Mucosa of descending colon (tissue), 3 donors: ENCODE results near the gene SYNJ2. TPM values are rescaled to one million over a fixed set of nuclear protein-coding genes. Genes with fewer than 3 reads are reported as not detected.

ENCODE experiments used
- ATAC-seq: fragments of 200-7000 bp; cut with Tn5 transposase; one replicate; pipeline ENCODE4 v1.9.1; 2020; ENCODE audit warnings: mild to moderate bottlenecking, moderate library complexity
- DNase-seq, 3 donors: peaks; one replicate each; pipeline ENCODE4 v3.0.0-alpha.2; 2020
- H3K36me3 ChIP-seq: fragments of 200-600 bp; one replicate; pipeline ENCODE4 v1.8.0; 2021; ENCODE audit warnings: low read depth, mild to moderate bottlenecking
- H3K4me1 ChIP-seq: fragments of 200-600 bp; one replicate; pipeline ENCODE4 v1.8.0; 2021; ENCODE audit warnings: low read depth, mild to moderate bottlenecking
- H3K4me3 ChIP-seq: fragments of 200-600 bp; one replicate; pipeline ENCODE4 v1.8.0; 2021; ENCODE audit warnings: mild to moderate bottlenecking
- H3K9me3 ChIP-seq: fragments of 200-600 bp; one replicate; pipeline ENCODE4 v1.8.0; 2021; ENCODE audit warnings: mild to moderate bottlenecking
- CTCF ChIP-seq: fragments of 200-600 bp; IDR thresholded peaks from one replicate; pipeline ENCODE4 v1.8.0; 2022; ENCODE audit warnings: antibody characterized with exemption, mild to moderate bottlenecking
- intact Hi-C, 2 donors: fragments of 100-400 bp; cut with DNase I in 1 of 2; cut with micrococcal nuclease in 1 of 2; formaldehyde crosslinking; loops; one replicate each; pipeline versions ENCODE4 v1.11.0 to v1.11.1; 2022; cut with DNase I, micrococcal nuclease
- total RNA-seq, 3 donors: library from RNA; stranded (reverse); fragmentation: NEBNext Ultra II Directional in 2 of 3; extraction: Animal tissue kit (Norgen Biotek cat#: 25700) in 2 of 3; gene quantifications; one replicate each; pipeline versions ENCODE4 v1.2.1 to v1.2.4, GENCODE V29; 2021 to 2023
- donor health status: DM: no; HTN: no; CAD: no; lungs with moderate emphysema.
- donor health status: DM: no; HTN: no; CAD: no.
- donor health status: DM: no; HTN: yes; CAD: no.

SYNJ2 gene
- total RNA-seq, 3 donors from 2014 or later: 28.3 to 45.9 (median 39.6) TPM

GRCh38 chr6:158028876-158029275 lies 47.2 kb downstream of the SYNJ2 start:
- DNase-seq (peak in 2 of 3 donors; percentile 17 to 36), ATAC-seq (no peak)
- Histone ChIP-seq H3K4me1 (peaks cover 32% of the 10 kb centered on the region), H3K36me3 (no peaks in the 10 kb centered on the region), H3K9me3 (no peaks in the 10 kb centered on the region), H3K4me3 (no peak overlapping the region)
- intact Hi-C loops: no loop called here
- no peak for TF ChIP-seq CTCF

- Histone ChIP-seq H3K4me1 (peaks cover 33% of the 10 kb centered on the region), H3K9me3 (no peaks in the 10 kb centered on the region), H3K36me3 (no peaks in the 10 kb centered on the region), H3K4me3 (no peak overlapping the region)
- TF ChIP-seq CTCF: no peak
- no peak for DNase-seq
- no peak for ATAC-seq
- intact Hi-C loops: no loop called here
Measured at GRCh38 chr6:158029668-158030230, 48.1 kb downstream of the SYNJ2 start.

GRCh38 chr6:158030380-158031300 lies 49.0 kb downstream of the SYNJ2 start:
- Histone ChIP-seq H3K4me3 (no peak overlapping the region), H3K4me1 (peaks cover 38% of the 10 kb centered on the region), H3K36me3 (no peaks in the 10 kb centered on the region), H3K9me3 (no peaks in the 10 kb centered on the region)
- intact Hi-C loops: no loop called here
- no peak for ATAC-seq
- peak in 1 of 3 donors; percentile 17 for DNase-seq
- no peak for TF ChIP-seq CTCF

- intact Hi-C loops: no loop called here
- TF ChIP-seq CTCF: no peak
- Histone ChIP-seq H3K36me3 (no peaks in the 10 kb centered on the region), H3K9me3 (no peaks in the 10 kb centered on the region), H3K4me1 (peaks cover 30% of the 10 kb centered on the region), H3K4me3 (no peak overlapping the region)
- peak; percentile 28 for ATAC-seq
- peak in 2 of 3 donors; percentile 46 to 77 for DNase-seq
Measured at GRCh38 chr6:158031381-158032353, 50.0 kb downstream of the SYNJ2 start.

- peaks cover 25% of the 10 kb centered on the region for H3K4me1 ChIP-seq
- ATAC-seq: no peak
- no peaks in the 10 kb centered on the region for H3K36me3 ChIP-seq
- no peak overlapping the region for H3K4me3 ChIP-seq
- peak in 1 of 3 donors; percentile 21 for DNase-seq
- H3K9me3 ChIP-seq: no peaks in the 10 kb centered on the region
- no peak for TF ChIP-seq CTCF
- intact Hi-C loops: no loop called here
Measured at GRCh38 chr6:158032354-158032733, 50.7 kb downstream of the SYNJ2 start.
